ENCODE data around the gene CFAP410.

The CFAP410 gene

GRCh38 chr21:44377201-44377921 is 38.2 kb upstream of the CFAP410 start:
- no peaks in the 10 kb centered on the region for H3K36me3 Mint-ChIP-seq (ENCODE audit: low read depth)
- no peak for DNase-seq
- no peak overlapping the region for H3K4me3 Mint-ChIP-seq
- H3K27ac Mint-ChIP-seq = no peak overlapping the region
- peaks cover 22% of the 10 kb centered on the region for H3K4me1 Mint-ChIP-seq
- H3K9me3 Mint-ChIP-seq = peaks cover 34% of the 10 kb centered on the region
- H3K27me3 Mint-ChIP-seq (ENCODE audit: low read depth, poor library complexity) = peaks cover 33% of the 10 kb centered on the region
- TF ChIP-seq CTCF (IDR thresholded peaks at IDR 0.05) = no peak

- no peak overlapping the region for H3K27ac Mint-ChIP-seq
- H3K36me3 Mint-ChIP-seq (ENCODE audit: low read depth) = no peaks in the 10 kb centered on the region
- H3K27me3 Mint-ChIP-seq (ENCODE audit: low read depth, poor library complexity) = peaks cover 33% of the 10 kb centered on the region
- peaks cover 33% of the 10 kb centered on the region for H3K9me3 Mint-ChIP-seq
- H3K4me3 Mint-ChIP-seq = no peak overlapping the region
- DNase-seq = no peak
- TF ChIP-seq CTCF (IDR thresholded peaks at IDR 0.05) = no peak
- peaks cover 22% of the 10 kb centered on the region for H3K4me1 Mint-ChIP-seq
Measured at GRCh38 chr21:44376606-44377005, 37.4 kb upstream of the CFAP410 start.

- no peak for TF ChIP-seq CTCF (IDR thresholded peaks at IDR 0.05)
- peaks cover 33% of the 10 kb centered on the region for H3K9me3 Mint-ChIP-seq
- H3K36me3 Mint-ChIP-seq (ENCODE audit: low read depth) = no peaks in the 10 kb centered on the region
- peaks cover 21% of the 10 kb centered on the region for H3K4me1 Mint-ChIP-seq
- H3K4me3 Mint-ChIP-seq = no peak overlapping the region
- no peak for DNase-seq
- no peak overlapping the region for H3K27ac Mint-ChIP-seq
- H3K27me3 Mint-ChIP-seq (ENCODE audit: low read depth, poor library complexity) = peaks cover 39% of the 10 kb centered on the region
Measured at GRCh38 chr21:44375761-44376241, 36.6 kb upstream of the CFAP410 start.

- Mint-ChIP-seq H3K9me3 (peaks cover 33% of the 10 kb centered on the region), H3K27ac (no peak overlapping the region), H3K36me3 (ENCODE audit: low read depth) (no peaks in the 10 kb centered on the region), H3K4me1 (peaks cover 16% of the 10 kb centered on the region), H3K4me3 (no peak overlapping the region), H3K27me3 (ENCODE audit: low read depth, poor library complexity) (peaks cover 45% of the 10 kb centered on the region)
- DNase-seq = no peak
- TF ChIP-seq CTCF (IDR thresholded peaks at IDR 0.05) = no peak
Measured at GRCh38 chr21:44375281-44375651, 36.1 kb upstream of the CFAP410 start.

GRCh38 chr21:44374601-44375280 is 35.6 kb upstream of the CFAP410 start:
- Mint-ChIP-seq H3K36me3 (ENCODE audit: low read depth) (no peaks in the 10 kb centered on the region), H3K4me3 (no peak overlapping the region), H3K27ac (no peak overlapping the region), H3K27me3 (ENCODE audit: low read depth, poor library complexity) (peaks cover 50% of the 10 kb centered on the region), H3K9me3 (peaks cover 33% of the 10 kb centered on the region), H3K4me1 (peaks cover 10% of the 10 kb centered on the region)
- no peak for TF ChIP-seq CTCF (IDR thresholded peaks at IDR 0.05)
- no peak for DNase-seq

All from nephron progenitor cell (in vitro differentiated cells).